ENCODE data around the gene ZBTB38.

Gene ZBTB38

GRCh38 chr3:141400073-141400971 lies 32.0 kb downstream of the ZBTB38 start:
- peak overlapping the region; percentile 98 for H3K27ac ChIP-seq (ENCODE audit: low read depth, low read length)
- H3K4me1 ChIP-seq (ENCODE audit: control insufficient read depth in 5 of 5, insufficient read depth in 5 of 5, low read length in 5 of 5), result peaks cover 3 to 39% (median 35%) of the 10 kb centered on the region in 5 donors
- H3K4me3 ChIP-seq (ENCODE audit: low read depth in 1 of 5, low read length in 5 of 5), result peak overlapping the region in 1 of 5 donors; percentile 3
- peak overlapping the region; percentile 15 to 71 (median 55) for H3K9ac ChIP-seq (ENCODE audit: low read length in 5 of 5)
- H3K27me3 ChIP-seq (ENCODE audit: control insufficient read depth in 5 of 5, insufficient read depth in 4 of 5, low read length in 5 of 5), result no peaks in the 10 kb centered on the region
- H3K36me3 ChIP-seq (ENCODE audit: control insufficient read depth in 5 of 5, insufficient read depth in 5 of 5, low read length in 5 of 5), result peaks cover 11 to 20% (median 12%) of the 10 kb centered on the region in 5 donors
- no peaks in the 10 kb centered on the region for H3K9me3 ChIP-seq (ENCODE audit: control insufficient read depth in 5 of 5, low read length in 5 of 5)

- Histone ChIP-seq H3K9ac (ENCODE audit: low read length in 5 of 5) (peak overlapping the region in 4 of 5 donors; percentile 17 to 97 (median 92)), H3K4me1 (ENCODE audit: control insufficient read depth in 5 of 5, insufficient read depth in 5 of 5, low read length in 5 of 5) (peaks cover 3 to 39% (median 35%) of the 10 kb centered on the region in 5 donors), H3K4me3 (ENCODE audit: low read depth in 1 of 5, low read length in 5 of 5) (no peak overlapping the region), H3K36me3 (ENCODE audit: control insufficient read depth in 5 of 5, insufficient read depth in 5 of 5, low read length in 5 of 5) (peaks cover 13 to 26% (median 18%) of the 10 kb centered on the region in 5 donors), H3K9me3 (ENCODE audit: control insufficient read depth in 5 of 5, low read length in 5 of 5) (no peaks in the 10 kb centered on the region), H3K27ac (ENCODE audit: low read depth, low read length) (peak overlapping the region; percentile 98), H3K27me3 (ENCODE audit: control insufficient read depth in 5 of 5, insufficient read depth in 4 of 5, low read length in 5 of 5) (no peaks in the 10 kb centered on the region)
Observed at GRCh38 chr3:141401095-141401494, 32.8 kb downstream of the ZBTB38 start.

GRCh38 chr3:141401573-141402475 lies 33.5 kb downstream of the ZBTB38 start:
- Histone ChIP-seq H3K27ac (ENCODE audit: low read depth, low read length) (peak overlapping the region; percentile 98), H3K9me3 (ENCODE audit: control insufficient read depth in 5 of 5, low read length in 5 of 5) (no peaks in the 10 kb centered on the region), H3K9ac (ENCODE audit: low read length in 5 of 5) (peak overlapping the region; percentile 87 to 97 (median 97)), H3K4me1 (ENCODE audit: control insufficient read depth in 5 of 5, insufficient read depth in 5 of 5, low read length in 5 of 5) (peaks cover 3 to 42% (median 39%) of the 10 kb centered on the region in 5 donors), H3K4me3 (ENCODE audit: low read depth in 1 of 5, low read length in 5 of 5) (peak overlapping the region; percentile 72 to 88 (median 87)), H3K36me3 (ENCODE audit: control insufficient read depth in 5 of 5, insufficient read depth in 5 of 5, low read length in 5 of 5) (peaks cover 10 to 33% (median 22%) of the 10 kb centered on the region in 5 donors), H3K27me3 (ENCODE audit: control insufficient read depth in 5 of 5, insufficient read depth in 4 of 5, low read length in 5 of 5) (no peaks in the 10 kb centered on the region)

GRCh38 chr3:141402476-141403171 lies 34.3 kb downstream of the ZBTB38 start:
- H3K4me1 ChIP-seq (ENCODE audit: control insufficient read depth in 5 of 5, insufficient read depth in 5 of 5, low read length in 5 of 5), result peaks cover 3 to 50% (median 46%) of the 10 kb centered on the region in 5 donors

GRCh38 chr3:141403576-141403975 lies 35.3 kb downstream of the ZBTB38 start:
- H3K27ac ChIP-seq (ENCODE audit: low read depth, low read length), result peak overlapping the region; percentile 98
- H3K4me1 ChIP-seq (ENCODE audit: control insufficient read depth in 5 of 5, insufficient read depth in 5 of 5, low read length in 5 of 5), result peaks cover 3 to 55% (median 47%) of the 10 kb centered on the region in 5 donors
- H3K9ac ChIP-seq (ENCODE audit: low read length in 5 of 5), result peak overlapping the region in 4 of 5 donors; percentile 60 to 97 (median 82)
- peak overlapping the region in 4 of 5 donors; percentile 81 to 90 (median 88) for H3K4me3 ChIP-seq (ENCODE audit: low read depth in 1 of 5, low read length in 5 of 5)
- H3K9me3 ChIP-seq (ENCODE audit: control insufficient read depth in 5 of 5, low read length in 5 of 5), result no peaks in the 10 kb centered on the region
- no peaks in the 10 kb centered on the region for H3K27me3 ChIP-seq (ENCODE audit: control insufficient read depth in 5 of 5, insufficient read depth in 4 of 5, low read length in 5 of 5)
- peaks cover 5 to 36% (median 22%) of the 10 kb centered on the region in 5 donors for H3K36me3 ChIP-seq (ENCODE audit: control insufficient read depth in 5 of 5, insufficient read depth in 5 of 5, low read length in 5 of 5)

More at GRCh38 chr3:141402476-141403171, 34.3 kb downstream of the ZBTB38 start:
- H3K27me3 ChIP-seq (ENCODE audit: control insufficient read depth in 5 of 5, insufficient read depth in 4 of 5, low read length in 5 of 5), result no peaks in the 10 kb centered on the region
- H3K36me3 ChIP-seq (ENCODE audit: control insufficient read depth in 5 of 5, insufficient read depth in 5 of 5, low read length in 5 of 5), result peaks cover 5 to 31% (median 22%) of the 10 kb centered on the region in 5 donors
- peak overlapping the region; percentile 98 for H3K27ac ChIP-seq (ENCODE audit: low read depth, low read length)
- peak overlapping the region; percentile 75 to 97 (median 86) for H3K9ac ChIP-seq (ENCODE audit: low read length in 5 of 5)
- H3K4me3 ChIP-seq (ENCODE audit: low read depth in 1 of 5, low read length in 5 of 5), result peak overlapping the region; percentile 81 to 90 (median 88)
- no peaks in the 10 kb centered on the region for H3K9me3 ChIP-seq (ENCODE audit: control insufficient read depth in 5 of 5, low read length in 5 of 5)

- H3K4me3 ChIP-seq (ENCODE audit: low read depth in 1 of 5, low read length in 5 of 5), result no peak overlapping the region
- peak overlapping the region; percentile 93 for H3K27ac ChIP-seq (ENCODE audit: low read depth, low read length)
- no peaks in the 10 kb centered on the region for H3K27me3 ChIP-seq (ENCODE audit: control insufficient read depth in 5 of 5, insufficient read depth in 4 of 5, low read length in 5 of 5)
- H3K9me3 ChIP-seq (ENCODE audit: control insufficient read depth in 5 of 5, low read length in 5 of 5), result no peaks in the 10 kb centered on the region
- no peak overlapping the region for H3K9ac ChIP-seq (ENCODE audit: low read length in 5 of 5)
- H3K4me1 ChIP-seq (ENCODE audit: control insufficient read depth in 5 of 5, insufficient read depth in 5 of 5, low read length in 5 of 5), result peaks cover 3 to 62% (median 48%) of the 10 kb centered on the region in 5 donors
- H3K36me3 ChIP-seq (ENCODE audit: control insufficient read depth in 5 of 5, insufficient read depth in 5 of 5, low read length in 5 of 5), result peaks cover 5 to 40% (median 22%) of the 10 kb centered on the region in 5 donors
Observed at GRCh38 chr3:141405025-141405424, 36.7 kb downstream of the ZBTB38 start.

- H3K27me3 ChIP-seq (ENCODE audit: control insufficient read depth in 5 of 5, insufficient read depth in 4 of 5, low read length in 5 of 5), result no peaks in the 10 kb centered on the region
- H3K27ac ChIP-seq (ENCODE audit: low read depth, low read length), result peak overlapping the region; percentile 93
- no peak overlapping the region for H3K9ac ChIP-seq (ENCODE audit: low read length in 5 of 5)
- peaks cover 2 to 63% (median 49%) of the 10 kb centered on the region in 5 donors for H3K4me1 ChIP-seq (ENCODE audit: control insufficient read depth in 5 of 5, insufficient read depth in 5 of 5, low read length in 5 of 5)
- no peak overlapping the region for H3K4me3 ChIP-seq (ENCODE audit: low read depth in 1 of 5, low read length in 5 of 5)
- H3K9me3 ChIP-seq (ENCODE audit: control insufficient read depth in 5 of 5, low read length in 5 of 5), result no peaks in the 10 kb centered on the region
- H3K36me3 ChIP-seq (ENCODE audit: control insufficient read depth in 5 of 5, insufficient read depth in 5 of 5, low read length in 5 of 5), result peaks cover 5 to 40% (median 22%) of the 10 kb centered on the region in 5 donors
Observed at GRCh38 chr3:141405591-141405990, 37.3 kb downstream of the ZBTB38 start.

GRCh38 chr3:141406265-141406664 lies 38.0 kb downstream of the ZBTB38 start:
- peak overlapping the region; percentile 93 for H3K27ac ChIP-seq (ENCODE audit: low read depth, low read length)
- H3K36me3 ChIP-seq (ENCODE audit: control insufficient read depth in 5 of 5, insufficient read depth in 5 of 5, low read length in 5 of 5), result peaks cover 5 to 40% (median 22%) of the 10 kb centered on the region in 5 donors

GRCh38 chr3:141407047-141407446 lies 38.7 kb downstream of the ZBTB38 start:
- H3K4me1 ChIP-seq (ENCODE audit: control insufficient read depth in 5 of 5, insufficient read depth in 5 of 5, low read length in 5 of 5), result peaks cover 7 to 68% (median 52%) of the 10 kb centered on the region in 5 donors

More at GRCh38 chr3:141406265-141406664, 38.0 kb downstream of the ZBTB38 start:
- Histone ChIP-seq H3K9me3 (ENCODE audit: control insufficient read depth in 5 of 5, low read length in 5 of 5) (no peaks in the 10 kb centered on the region), H3K9ac (ENCODE audit: low read length in 5 of 5) (peak overlapping the region in 3 of 5 donors; percentile 21 to 72 (median 70)), H3K4me3 (ENCODE audit: low read depth in 1 of 5, low read length in 5 of 5) (no peak overlapping the region), H3K27me3 (ENCODE audit: control insufficient read depth in 5 of 5, insufficient read depth in 4 of 5, low read length in 5 of 5) (no peaks in the 10 kb centered on the region), H3K4me1 (ENCODE audit: control insufficient read depth in 5 of 5, insufficient read depth in 5 of 5, low read length in 5 of 5) (peaks cover 5 to 67% (median 52%) of the 10 kb centered on the region in 5 donors)

More at GRCh38 chr3:141407047-141407446, 38.7 kb downstream of the ZBTB38 start:
- Histone ChIP-seq H3K9me3 (ENCODE audit: control insufficient read depth in 5 of 5, low read length in 5 of 5) (no peaks in the 10 kb centered on the region), H3K27ac (ENCODE audit: low read depth, low read length) (peak overlapping the region; percentile 93), H3K4me3 (ENCODE audit: low read depth in 1 of 5, low read length in 5 of 5) (no peak overlapping the region), H3K36me3 (ENCODE audit: control insufficient read depth in 5 of 5, insufficient read depth in 5 of 5, low read length in 5 of 5) (peaks cover 5 to 40% (median 22%) of the 10 kb centered on the region in 5 donors), H3K9ac (ENCODE audit: low read length in 5 of 5) (peak overlapping the region in 2 of 5 donors; percentile 70 to 72), H3K27me3 (ENCODE audit: control insufficient read depth in 5 of 5, insufficient read depth in 4 of 5, low read length in 5 of 5) (no peaks in the 10 kb centered on the region)
